ENCODE measurements around the gene PPFIA4.

The PPFIA4 gene

DNA sequence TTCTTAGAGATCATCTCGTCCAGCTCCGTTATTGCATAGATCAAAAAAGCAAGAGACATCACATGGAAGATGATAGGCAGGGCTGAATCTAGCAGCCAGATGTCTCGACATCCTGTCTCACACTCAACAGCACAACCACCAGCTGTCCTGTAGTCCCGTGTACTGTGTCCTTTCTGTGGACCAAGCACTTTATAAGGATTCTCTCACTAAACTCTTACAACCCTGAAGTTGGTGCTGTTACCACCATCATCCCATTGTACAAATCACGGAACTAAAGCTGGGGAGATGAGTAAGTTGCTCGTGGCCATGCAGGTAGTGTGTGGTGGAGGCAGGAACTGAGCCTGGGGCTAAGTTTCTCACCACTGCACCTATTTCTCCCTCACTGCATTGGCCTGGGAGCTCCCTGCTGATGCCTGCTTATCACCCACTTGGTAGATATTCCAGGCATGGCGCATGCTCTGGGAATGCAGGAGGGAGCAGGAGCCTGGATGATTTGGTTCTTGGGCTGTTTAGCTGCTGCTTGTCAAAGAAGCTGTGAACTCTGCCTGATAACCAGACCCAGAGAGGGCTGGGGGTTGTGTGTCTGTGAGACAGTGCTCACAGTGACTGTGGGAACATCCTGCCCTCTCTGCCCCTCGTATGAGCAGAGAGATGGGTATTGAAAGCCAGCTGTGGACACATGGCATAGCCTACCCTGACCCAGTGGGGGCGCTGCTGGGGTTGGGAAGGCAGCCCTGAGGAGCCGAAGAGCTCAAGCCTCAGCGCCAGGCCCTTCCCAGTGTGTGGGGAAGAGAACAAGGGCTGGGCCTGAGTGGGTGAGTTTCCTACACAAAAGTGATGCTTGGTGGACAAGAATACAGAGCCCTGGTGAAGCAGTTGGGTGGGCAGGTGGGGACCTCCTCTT lies 13.6 kb downstream of the PPFIA4 start:
- DNase-seq (ENCODE audit: low read depth in 2 of 2, low spot score in 1 of 2) = no peak

DNA sequence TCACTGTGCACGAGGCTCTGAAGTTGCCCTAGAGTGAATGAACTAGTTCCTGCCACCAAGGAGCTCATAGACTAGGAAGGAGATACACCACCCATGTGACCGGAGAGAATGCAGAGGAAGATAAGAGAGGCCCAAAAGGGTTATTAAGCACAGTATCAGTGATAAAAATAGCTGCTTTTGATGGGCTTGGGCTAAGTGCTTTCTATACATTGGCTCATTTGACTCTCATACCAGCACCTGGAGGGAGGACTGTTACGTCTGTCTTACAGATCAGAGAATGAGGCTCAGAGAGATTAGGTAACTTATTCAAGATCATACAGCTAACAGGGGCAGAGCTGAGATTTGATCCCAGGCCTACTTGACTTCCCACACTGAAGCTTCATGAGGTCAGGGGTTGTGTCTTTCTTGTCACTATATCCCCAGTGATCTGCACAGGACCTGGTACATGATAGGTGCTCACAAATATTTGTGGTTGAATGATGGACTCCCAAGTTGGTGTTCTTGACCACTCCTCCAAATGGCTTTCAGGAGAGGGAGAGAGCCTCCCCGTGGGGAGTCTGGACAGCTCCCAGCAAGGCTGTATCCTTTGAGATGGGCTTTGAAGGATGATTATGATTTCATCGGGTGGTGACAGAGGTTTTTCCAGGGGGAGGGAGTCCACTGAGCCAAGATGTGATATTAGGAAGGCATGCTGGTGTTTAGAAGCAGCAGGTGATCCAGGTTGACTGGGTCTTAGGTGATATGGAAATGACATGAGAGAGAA lies 14.4 kb downstream of the PPFIA4 start:
- no peak for DNase-seq (ENCODE audit: low read depth in 2 of 2, low spot score in 1 of 2)

- no peak for DNase-seq (ENCODE audit: low read depth in 2 of 2, low spot score in 1 of 2)
These were observed 15.2 kb downstream of the PPFIA4 start for GRCh38 chr1:203041351-203041932.

GRCh38 chr1:203043830-203044545 lies 17.7 kb downstream of the PPFIA4 start:
- DNase-seq (ENCODE audit: low read depth in 2 of 2, low spot score in 1 of 2) = no peak

GRCh38 chr1:203044546-203045250 lies 18.4 kb downstream of the PPFIA4 start:
- no peak for DNase-seq (ENCODE audit: low read depth in 2 of 2, low spot score in 1 of 2)

- DNase-seq (ENCODE audit: low read depth in 2 of 2, low spot score in 1 of 2) = no peak
These were observed 19.0 kb downstream of the PPFIA4 start for GRCh38 chr1:203045336-203045735.

DNA sequence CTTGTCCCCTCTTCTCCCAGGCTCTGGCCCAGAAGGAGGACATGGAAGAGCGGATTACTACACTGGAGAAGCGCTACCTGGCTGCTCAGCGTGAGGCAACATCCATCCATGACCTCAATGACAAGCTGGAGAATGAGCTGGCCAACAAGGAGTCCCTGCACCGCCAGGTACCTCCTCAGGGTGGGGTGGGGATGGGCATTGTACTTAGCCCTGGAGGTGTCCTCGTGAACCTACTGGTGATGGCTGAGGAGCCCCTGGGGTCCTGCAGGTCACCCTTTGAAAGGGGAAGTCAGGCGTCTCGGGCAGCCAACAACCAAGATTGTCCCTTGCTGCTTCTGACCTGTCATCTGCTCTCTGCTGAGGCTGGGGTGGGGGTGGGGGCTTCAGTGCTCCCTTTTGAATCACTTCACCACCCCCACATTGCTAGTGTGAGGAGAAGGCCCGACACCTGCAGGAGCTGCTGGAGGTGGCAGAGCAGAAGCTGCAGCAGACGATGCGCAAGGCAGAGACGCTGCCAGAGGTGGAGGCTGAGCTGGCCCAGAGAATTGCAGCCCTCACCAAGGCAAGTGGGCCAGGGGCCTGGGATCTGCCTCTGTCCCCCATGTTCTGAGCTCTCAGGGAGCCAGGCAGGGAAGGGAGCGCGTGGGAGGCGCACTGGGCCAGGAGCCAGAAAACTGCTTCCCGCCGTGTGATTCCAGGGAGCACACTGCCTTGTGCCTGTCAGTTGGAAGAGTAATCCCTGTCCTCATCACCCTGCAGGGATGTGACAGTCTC lies 19.7 kb downstream of the PPFIA4 start:
- no peak for DNase-seq (ENCODE audit: low read depth in 2 of 2, low spot score in 1 of 2)

DNA sequence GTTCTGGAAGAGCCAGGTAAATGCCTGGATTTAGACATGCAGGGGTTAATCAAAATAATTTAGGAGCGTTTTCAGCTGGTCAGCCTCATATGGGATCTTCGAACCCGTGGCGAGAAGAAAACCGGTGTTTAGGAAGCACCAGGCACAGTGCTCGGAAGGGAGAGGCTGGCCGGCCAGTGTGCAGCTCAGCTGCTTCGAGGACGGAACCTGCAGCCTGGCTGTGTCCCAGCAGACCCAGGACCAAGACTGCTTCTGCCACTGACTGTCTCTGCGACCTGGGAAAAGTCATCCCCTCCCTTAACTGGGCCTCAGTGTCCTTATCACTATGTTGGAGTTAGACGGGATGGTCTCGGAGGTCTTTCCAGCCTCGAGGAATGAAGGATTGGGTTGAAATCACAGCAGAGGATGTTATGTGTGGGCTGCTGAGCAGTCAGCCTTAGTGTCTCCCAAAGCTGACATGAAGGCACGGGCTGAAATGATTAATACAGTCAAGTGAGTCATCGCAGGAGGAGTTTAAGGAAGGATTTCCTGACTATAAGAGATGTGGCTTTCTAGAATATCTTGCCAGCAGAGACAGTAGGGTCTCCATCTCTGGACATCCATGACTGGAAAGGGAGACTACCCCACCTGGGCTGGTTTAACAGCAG lies 20.8 kb downstream of the PPFIA4 start:
- no peak for DNase-seq (ENCODE audit: low read depth in 2 of 2, low spot score in 1 of 2)

DNA sequence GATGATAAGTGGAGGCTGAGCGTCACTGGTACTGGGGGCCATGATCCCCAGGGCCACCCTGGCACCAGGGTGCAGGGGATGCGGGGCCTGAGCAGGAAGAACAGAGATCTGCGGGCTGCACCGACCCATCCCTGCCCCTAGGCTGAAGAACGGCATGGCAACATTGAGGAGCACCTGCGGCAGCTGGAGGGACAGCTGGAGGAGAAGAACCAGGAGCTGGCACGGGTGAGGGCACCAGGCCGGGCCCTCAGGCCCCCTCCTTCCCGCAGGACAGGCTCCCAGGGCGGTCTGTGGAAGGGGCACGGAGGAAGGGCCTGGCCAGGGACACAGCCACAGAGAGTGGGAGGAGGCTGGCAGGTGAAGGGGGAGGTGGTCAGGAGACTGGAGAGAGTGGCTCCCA lies 21.8 kb downstream of the PPFIA4 start:
- no peak for DNase-seq (ENCODE audit: low read depth in 2 of 2, low spot score in 1 of 2)

GRCh38 chr1:203048555-203049051 lies 22.3 kb downstream of the PPFIA4 start:
- DNase-seq (ENCODE audit: low read depth in 2 of 2, low spot score in 1 of 2) = no peak

DNA sequence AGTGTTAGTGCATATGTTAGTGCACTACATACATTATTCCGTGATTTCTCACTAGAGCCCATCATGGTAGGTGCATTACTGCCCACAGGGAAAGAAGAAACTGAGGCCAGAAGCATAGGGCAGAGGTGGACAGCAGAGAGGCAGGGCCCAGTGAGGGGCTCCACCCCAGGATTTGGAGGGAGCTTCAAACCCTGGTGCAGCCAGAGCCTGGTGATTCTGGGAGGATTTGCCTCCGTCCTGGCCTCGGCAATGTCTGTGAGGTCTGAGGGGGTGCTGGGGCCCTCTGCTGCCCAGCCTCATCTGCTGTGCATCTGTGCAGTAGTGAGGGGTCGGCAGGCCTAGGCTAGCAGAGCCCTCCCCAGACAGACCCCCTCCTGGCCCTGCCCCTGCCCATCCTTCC lies 22.8 kb downstream of the PPFIA4 start:
- DNase-seq (ENCODE audit: low read depth in 2 of 2, low spot score in 1 of 2) = no peak

DNA sequence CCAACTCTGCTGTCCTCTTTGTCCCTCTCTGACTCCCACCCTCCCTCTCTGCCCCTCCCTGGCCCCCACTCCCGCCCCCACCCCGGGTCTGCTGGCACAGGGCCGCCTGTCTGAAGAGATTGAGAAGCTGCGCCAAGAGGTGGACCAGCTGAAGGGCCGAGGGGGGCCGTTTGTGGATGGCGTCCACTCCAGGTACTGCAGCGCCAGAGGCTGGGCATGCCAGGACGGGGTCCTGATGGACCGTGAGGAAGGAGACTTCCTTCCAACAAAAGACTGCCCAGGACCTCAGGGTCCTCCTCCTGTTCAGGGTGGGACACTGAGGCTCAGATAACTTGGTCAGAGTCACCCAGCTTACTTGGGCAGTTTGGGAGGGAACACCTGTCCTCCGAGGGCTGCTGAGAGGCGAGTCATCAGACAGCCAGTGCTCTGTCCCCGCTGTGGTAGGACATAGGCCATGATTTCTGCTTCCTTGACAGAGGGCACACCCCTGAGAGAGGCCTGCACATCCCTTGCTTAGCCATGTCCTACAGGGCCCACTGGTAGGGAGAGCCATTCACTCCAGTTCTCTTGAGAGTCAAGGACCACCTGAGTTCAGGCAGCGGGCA lies 23.4 kb downstream of the PPFIA4 start:
- DNase-seq (ENCODE audit: low read depth in 2 of 2, low spot score in 1 of 2) = no peak

GRCh38 chr1:203050826-203051225 lies 24.5 kb downstream of the PPFIA4 start:
- DNase-seq (ENCODE audit: low read depth in 2 of 2, low spot score in 1 of 2) = no peak

DNA sequence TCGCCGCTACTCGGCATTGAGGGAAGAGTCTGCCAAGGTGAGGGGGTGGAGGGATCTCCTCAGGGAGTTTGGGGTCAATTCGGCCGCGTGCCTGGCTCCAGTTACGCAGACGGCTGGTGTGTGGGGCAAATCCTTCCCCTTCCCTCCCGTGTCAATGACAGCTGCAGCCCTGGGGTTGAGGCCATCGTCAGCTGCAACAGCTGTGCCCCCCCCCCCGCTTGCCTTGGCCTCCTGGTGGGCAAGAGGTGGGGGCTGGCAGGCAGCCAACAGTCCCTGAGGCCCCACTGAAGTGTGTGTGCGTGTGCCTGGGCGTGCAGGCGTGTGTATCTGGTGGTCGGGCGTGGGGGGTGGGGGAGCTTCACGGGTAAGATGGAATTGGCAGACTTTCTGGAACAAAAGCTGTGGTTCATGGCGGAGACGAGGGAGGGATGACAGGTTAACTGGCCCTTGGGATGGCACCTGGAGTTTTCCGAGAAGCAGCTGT lies 25.6 kb downstream of the PPFIA4 start:
- no peak for DNase-seq (ENCODE audit: low read depth in 2 of 2, low spot score in 1 of 2)

GRCh38 chr1:203052601-203053000 lies 26.3 kb downstream of the PPFIA4 start:
- DNase-seq (ENCODE audit: low read depth in 2 of 2, low spot score in 1 of 2) = no peak

- no peak for DNase-seq (ENCODE audit: low read depth in 2 of 2, low spot score in 1 of 2)
These were observed 27.9 kb downstream of the PPFIA4 start for GRCh38 chr1:203054184-203054583.

GRCh38 chr1:203054642-203055041 lies 28.4 kb downstream of the PPFIA4 start:
- DNase-seq (ENCODE audit: low read depth in 2 of 2, low spot score in 1 of 2) = no peak

- DNase-seq (ENCODE audit: low read depth in 2 of 2, low spot score in 1 of 2) = no peak
These were observed 29.0 kb downstream of the PPFIA4 start for GRCh38 chr1:203055161-203055799.
